SKM-1 treated with dmso at 0.1 percent for 144 hours (cell line): ENCODE data around the gene CLDN4.

ENCODE experiments used
- DNase-seq: peaks from one replicate; lab custom pipeline; 2025; ENCODE audit not compliant: unreplicated experiment; lab: John Stamatoyannopoulos, UW

The CLDN4 gene

DNA sequence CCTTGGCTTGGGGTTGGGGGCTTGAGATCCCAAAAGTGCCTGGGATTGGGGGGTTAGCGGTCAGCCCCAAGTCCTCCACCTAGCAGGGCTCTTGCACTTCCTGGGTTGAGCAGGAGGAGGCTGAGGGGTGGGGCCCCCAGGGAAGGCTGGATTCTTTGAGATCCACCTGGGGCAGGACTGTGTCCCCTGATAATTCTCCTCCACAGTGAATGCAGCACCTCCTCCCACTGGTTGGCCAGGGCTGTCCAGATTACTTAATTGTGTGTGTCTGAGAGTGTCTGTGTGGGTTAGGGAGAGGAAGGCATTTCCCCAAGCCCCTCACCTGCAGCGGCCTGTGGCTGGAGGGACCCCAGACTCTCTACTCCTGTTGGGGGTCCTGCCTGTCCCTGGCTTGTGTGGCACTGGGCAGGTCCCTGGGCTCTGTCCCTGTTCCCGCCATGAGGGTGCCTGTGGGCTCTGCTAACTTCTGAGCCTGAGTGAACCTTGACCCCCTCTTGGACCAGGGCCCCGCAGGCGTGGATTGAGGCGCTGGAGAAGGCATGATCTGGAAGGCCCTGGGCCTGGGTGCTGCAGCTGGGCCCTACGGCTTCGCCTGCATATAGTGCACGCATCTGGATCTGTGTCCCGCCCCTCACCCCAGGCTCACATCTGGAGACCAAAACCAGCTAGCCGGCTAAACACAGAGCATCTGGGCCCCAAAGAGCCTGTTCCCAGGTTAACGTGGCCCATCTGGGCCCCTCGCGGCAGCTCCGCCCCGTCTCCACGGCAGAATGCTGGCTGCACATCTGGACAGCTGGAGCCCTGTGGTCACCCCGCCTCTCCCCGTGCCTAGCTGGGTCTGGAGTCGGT lies 40.6 kb downstream of the CLDN4 start:
- no peak for DNase-seq

DNA sequence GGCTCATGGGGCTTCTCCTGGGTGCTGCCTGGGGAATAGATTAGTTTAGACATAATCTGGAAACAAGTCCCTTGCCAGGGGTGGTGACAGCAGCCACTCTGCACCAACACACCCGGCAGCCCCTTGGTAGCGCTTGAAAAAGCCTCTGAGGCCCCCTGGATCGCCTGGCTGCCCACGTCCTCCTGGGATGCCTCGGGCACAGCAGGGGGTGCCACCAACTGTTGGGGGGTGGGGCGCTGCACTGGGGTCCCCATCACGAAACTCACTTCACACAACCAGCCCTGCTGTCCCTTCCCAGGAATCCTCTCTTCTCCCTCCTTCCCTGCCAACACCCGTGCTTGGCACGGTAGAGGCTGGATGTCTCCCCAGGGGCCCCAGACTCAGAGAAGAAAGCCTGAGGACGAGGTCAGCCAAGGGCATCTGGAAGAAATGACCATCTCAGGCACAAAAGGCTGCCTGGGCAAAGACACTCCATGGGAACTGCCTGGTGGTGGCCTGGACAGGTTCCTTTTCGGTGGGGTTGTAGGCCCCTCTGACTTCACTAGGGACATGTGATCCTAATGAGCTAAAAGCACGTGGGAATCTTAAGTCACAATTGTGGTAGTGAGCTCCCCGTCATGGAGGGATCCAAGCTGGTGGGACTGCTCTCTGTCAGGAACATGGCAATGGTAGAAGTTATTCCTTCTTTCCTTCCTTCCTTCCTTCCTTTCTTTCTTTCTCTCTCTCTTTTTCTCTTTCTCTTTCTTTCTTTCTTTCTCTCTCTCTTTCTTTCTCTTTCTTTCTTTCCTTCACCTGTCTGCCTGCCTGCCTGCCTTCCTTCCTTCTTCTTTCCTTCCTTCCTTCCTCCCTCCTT lies 41.5 kb downstream of the CLDN4 start:
- no peak for DNase-seq

DNA sequence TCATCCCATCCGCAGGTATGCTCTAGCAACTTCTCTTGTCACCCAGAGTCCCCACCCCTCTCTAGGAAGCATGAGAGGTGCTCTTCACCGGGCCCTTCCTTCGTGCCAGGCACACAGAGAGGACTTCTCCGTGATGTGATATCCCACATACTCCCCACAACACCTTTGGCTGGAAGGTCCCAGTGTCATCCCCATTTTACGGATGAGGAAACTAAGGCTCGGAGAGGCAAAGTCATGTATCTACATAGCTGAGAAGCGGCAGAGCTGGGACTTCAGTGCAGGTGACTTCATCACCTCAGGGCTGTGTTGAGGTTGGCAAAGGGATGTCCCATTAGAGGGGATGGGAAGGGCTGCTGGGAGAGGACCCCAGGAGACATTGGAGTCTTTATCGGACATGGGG lies 45.6 kb downstream of the CLDN4 start:
- no peak for DNase-seq

DNA sequence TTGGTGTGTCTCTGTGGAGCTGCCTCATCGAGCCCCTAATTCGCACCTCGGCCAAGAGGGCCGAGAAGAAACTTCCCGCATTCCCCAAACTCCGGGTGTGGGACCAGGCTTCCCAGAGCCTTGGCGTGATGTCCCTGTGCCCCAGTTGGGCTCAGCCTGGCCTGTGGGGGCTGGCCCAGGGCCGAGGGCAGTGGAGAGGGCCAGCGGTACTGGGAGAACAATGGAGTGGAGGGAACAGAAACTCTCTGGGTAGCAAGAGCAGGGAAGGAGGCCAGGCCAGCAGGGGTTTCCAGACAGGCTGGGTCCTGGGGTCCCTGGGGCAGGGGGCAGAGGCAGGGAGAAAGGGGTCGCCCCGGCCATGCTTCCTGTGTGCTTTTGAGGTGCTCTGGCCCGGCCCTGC lies 46.2 kb downstream of the CLDN4 start:
- no peak for DNase-seq

DNA sequence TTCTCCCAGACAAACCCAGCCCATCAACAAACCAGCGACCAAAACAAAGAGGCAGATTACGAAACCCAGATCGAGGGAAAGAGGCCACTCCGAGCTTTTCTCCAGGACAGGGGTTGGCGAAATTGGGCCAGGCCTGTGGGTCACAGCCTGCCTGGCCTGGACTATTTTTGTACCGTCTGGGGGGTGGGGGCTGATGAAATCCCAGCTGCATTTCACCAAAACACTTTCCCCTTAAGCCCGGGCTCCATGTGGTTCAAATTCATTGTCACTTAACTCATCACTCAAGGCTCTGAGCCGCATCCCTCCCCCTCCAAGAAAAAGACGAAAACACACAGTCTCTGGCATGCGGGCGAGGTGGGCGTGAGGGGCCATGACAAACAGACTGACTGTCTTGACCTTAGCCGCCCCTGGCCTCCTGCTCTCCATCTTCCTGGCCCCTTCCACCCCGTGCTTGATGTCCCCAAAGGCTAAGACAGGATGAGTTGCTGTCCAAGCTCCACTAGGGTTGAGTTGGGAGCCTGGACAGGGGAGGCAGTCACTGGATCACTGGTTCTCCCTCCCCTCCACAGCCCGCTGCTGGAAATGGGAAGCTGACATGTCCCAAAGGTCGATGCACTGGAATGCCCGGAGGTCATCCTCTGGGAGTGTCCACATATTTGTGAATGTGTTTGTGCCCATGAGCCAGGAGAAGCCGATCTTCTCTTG lies 49.3 kb downstream of the CLDN4 start:
- DNase-seq = no peak

DNA sequence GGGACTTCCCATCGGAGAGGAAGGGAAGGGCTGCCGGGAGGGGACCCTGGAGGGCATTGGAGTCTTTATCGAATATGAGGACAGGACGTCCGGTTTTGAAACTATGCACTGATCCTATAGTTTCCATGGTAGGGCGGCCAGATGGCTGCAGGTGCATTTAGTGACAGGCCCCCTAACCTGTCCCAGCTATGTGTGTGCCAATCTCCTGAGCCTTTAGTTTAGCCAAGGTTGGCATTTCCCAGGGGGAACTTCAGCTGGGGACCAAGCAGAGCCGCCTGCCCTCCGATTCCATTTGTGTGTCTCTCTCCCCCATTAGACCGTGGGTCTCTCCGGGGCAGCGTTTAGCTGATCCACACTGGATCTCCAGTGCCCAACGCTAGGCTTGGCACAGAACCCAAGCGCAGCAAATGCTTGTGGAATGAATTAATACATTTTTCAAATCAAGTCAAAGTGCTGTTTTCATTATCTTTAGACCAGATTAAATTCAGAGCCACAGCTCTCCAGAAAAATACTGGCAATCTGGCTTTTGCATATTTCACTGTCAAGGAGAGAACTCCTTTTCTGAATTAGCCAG lies 50.0 kb downstream of the CLDN4 start:
- DNase-seq = no peak

DNA sequence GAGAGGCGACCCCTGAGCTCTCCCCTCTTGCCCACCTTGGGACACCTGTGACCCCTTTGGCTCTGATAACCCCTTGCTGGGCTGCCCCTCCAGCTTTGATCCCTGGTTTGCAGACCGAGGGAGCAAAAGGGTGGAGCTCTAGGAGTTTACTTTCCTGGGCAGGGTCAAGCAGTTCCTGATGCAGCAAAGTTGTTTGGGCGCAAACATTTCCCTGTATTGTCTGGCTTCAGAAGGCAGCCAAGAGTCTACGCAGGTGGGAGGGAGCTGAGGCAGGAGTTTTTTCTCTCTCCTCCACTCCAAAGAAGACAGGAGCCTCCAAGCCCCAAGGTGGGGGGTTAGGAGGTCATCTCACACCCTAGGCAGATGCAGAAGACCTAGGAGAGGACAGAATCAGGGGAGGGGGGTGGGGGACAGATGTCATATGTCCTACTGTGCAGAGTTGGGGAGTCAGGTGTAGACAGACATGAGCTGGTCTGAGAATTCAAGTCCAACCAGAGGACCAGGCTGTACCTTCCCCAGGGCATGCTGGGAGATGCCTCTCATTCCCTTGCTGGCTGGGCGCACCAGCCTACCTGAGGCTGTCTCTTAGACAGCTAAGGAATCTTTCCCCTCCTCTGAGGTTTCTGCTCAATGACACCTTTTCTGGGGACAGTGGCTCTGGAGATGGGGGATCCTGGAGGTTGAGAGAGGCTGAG lies 50.7 kb downstream of the CLDN4 start:
- no peak for DNase-seq

DNA sequence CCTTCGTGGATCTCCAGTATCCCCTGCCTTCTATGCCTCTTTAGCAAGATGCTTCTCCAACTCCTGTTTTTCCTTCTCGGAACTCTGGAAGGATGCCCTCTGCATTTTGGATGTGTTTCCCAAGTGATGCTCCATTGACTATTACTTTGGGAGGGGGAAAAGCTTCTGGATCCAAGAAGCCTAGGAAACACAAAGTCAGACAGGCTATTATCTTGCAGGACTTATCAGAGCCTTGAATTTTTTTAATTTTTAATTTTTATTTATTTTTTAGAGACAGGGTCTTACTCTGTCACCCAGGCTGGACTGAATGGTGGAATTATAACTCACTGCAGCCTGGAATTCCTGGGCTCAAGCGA lies 51.2 kb downstream of the CLDN4 start:
- no peak for DNase-seq
